Measurements from ENCODE around the gene MYL10. TPM values are rescaled to one million over a fixed set of nuclear protein-coding genes. Genes with fewer than 3 reads are reported as not detected.

MYL10 gene
- total RNA-seq, 3 donors from 2014 or later = not detected

DNA sequence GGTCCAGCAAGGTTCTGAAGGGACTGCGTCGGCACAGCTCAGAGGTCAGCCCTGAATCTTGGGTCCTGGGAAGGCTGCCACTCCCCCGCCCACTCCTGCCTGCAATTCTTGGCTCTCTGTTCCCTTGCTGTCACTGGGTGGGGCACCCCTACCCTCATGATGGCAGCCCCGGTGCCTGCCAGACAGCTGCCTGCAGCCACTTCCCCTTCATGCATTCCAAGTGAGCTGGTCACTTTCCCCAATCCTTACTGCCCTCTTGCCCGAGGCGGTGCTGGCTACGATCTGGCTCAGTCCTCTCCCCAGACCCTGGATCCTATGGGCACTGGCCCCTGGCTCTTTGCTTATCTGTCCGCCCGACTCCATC lies 14.2 kb downstream of the MYL10 start:
- Histone ChIP-seq H3K4me1 (ENCODE audit: low read depth) (no peaks in the 10 kb centered on the region), H3K36me3 (ENCODE audit: low read depth) (no peaks in the 10 kb centered on the region), H3K9me3 (no peaks in the 10 kb centered on the region), H3K4me3 (no peak overlapping the region)
- DNase-seq (peak in 2 of 3 donors; percentile 34 to 37), ATAC-seq (peak; percentile 74)
- TF ChIP-seq, protein P1, sequence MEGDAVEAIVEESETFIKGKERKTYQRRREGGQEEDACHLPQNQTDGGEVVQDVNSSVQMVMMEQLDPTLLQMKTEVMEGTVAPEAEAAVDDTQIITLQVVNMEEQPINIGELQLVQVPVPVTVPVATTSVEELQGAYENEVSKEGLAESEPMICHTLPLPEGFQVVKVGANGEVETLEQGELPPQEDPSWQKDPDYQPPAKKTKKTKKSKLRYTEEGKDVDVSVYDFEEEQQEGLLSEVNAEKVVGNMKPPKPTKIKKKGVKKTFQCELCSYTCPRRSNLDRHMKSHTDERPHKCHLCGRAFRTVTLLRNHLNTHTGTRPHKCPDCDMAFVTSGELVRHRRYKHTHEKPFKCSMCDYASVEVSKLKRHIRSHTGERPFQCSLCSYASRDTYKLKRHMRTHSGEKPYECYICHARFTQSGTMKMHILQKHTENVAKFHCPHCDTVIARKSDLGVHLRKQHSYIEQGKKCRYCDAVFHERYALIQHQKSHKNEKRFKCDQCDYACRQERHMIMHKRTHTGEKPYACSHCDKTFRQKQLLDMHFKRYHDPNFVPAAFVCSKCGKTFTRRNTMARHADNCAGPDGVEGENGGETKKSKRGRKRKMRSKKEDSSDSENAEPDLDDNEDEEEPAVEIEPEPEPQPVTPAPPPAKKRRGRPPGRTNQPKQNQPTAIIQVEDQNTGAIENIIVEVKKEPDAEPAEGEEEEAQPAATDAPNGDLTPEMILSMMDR (IDR thresholded peaks at IDR 0.05) = no peak
- intact Hi-C loops (cut with DNase I, micrococcal nuclease) = no loop called here

DNA sequence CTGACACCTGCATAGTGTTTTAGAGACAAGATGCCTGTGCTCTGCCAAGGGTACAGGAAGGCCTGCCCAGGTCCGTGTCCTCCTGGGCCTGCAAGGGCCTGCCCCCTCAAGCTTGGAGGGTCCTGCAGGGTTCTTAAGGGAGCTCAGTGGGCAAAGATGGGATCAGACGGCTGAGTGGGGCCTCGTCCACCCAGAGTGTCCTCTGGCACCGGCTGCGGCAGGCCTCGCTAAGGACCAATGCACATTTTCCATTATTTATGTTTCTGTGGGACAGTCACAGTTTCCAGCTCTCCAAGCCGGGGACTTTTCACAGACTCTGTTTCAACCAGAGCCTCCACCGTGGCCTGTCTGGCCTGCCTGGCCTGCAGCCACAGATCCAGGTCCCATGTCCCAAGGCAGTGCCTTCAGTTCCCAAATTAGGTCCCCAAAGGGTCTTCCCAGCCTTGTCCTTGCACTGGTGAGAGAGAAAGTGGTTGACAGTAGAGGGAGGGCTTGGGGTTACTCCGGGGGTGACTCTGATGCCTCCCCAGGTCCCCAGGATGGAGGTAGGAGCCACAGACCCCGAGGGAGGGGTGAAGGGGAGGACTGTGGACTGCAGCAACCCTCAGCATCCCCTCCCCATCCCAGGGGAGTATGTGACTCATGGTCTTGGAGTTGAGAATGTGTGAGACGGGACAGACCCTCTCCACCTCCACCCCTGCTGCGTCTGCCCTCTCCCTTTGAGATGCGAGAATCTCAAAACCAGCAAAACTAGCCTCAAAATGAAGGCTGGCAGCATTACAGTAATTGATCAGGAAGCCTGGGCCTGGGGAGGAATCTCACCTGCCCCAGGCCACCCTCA lies 14.8 kb downstream of the MYL10 start:
- Histone ChIP-seq H3K9me3 (no peaks in the 10 kb centered on the region), H3K4me3 (no peak overlapping the region), H3K36me3 (ENCODE audit: low read depth) (no peaks in the 10 kb centered on the region), H3K4me1 (ENCODE audit: low read depth) (no peaks in the 10 kb centered on the region)
- DNase-seq (peak in 1 of 3 donors; percentile 14), ATAC-seq (no peak)
- intact Hi-C loops (cut with DNase I, micrococcal nuclease) = no loop called here
- TF ChIP-seq, protein P1 (IDR thresholded peaks at IDR 0.05) = no peak

DNA sequence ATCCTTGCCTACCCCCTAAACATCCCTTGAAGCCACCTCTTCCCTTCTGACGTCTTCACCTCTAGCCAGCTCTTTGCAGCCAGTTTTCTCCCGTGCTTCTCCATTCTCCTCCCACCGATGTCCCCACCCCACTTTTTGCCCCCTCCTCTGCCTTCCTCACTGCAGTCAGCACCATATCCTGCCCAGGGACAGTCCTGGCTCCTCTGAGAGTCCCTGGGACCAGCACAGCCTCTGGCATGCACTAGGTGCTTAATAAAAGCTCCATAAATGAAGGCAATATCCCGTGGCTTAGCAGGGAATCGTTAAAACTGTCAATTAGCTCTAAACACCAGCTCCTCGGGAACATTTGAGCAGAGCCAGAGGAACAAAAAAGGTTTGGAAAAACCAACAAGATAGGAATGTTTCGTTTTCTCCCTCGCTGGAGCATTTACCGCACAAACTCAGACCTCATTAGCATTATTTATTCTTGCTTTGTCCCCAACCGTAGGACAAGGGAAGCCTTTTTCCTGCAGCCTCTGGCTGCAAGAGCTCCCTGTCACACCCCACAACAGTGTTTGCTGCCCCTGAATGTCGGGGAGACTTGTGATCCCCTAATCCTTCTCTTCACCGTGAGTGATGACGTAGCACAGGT lies 16.1 kb downstream of the MYL10 start:
- Histone ChIP-seq H3K36me3 (ENCODE audit: low read depth) (no peaks in the 10 kb centered on the region), H3K4me1 (ENCODE audit: low read depth) (peaks cover 8% of the 10 kb centered on the region), H3K4me3 (no peak overlapping the region), H3K9me3 (no peaks in the 10 kb centered on the region)
- ATAC-seq = no peak
- intact Hi-C loops (cut with DNase I, micrococcal nuclease) = no loop called here
- DNase-seq = no peak
- TF ChIP-seq, protein P1 (IDR thresholded peaks at IDR 0.05) = no peak

DNA sequence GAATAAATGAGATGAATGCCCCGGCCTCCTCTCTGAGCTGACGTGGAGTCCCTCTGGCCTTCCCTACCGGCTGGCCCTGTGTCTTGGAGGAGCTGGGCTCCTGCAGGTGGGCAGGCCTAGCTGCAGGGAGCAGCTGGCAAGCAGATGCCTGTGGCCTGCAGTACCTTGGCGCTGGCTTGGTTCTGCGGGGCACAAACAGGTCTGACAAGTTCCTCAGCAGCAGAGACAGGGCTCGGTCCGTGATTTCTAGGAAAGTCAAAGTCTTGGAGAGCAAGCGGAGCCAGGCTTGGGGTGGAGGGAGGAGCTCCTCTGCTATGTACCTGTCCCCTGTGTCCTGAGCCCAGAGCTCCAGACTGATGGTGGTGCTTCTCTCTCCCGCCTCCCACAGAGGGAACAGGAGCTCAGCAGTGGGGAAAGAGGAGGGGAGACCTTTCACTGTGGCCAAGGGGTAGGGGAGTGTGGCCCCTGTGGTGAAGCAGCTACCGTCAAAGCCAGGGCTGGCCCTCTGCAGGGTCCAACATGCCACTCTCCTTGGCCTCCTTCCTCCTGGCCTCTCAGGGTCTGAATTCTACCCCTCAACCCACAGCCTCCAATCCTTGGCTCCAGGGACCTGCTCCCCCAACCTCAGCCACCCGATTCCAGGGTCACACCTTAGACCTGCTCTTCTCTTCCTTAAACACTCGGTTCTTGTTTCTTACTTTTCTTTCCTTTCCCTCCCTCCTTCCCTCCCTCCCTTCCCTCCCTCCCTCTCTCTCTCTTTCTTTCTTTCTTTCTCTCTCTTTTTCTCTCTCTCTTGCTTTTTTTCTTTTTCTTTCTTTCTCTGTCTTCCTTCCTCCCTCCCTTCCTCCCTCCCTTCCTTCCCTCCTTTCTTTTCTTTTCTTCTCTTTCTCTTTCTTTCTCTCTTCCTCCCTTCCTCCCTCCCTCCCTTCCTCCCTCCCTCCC lies 20.1 kb downstream of the MYL10 start:
- peak; percentile 75 to 78 (median 77) for DNase-seq
- intact Hi-C loops (cut with DNase I, micrococcal nuclease) = loop anchor here in 1 of 2 donors (10.0 kb wide), 1 partner anchor 56 kb away; no protein-coding TSS in a partner anchor
- Histone ChIP-seq H3K9me3 (no peaks in the 10 kb centered on the region), H3K4me3 (no peak overlapping the region), H3K4me1 (ENCODE audit: low read depth) (peaks cover 8% of the 10 kb centered on the region), H3K36me3 (ENCODE audit: low read depth) (no peaks in the 10 kb centered on the region)
- ATAC-seq = peak; percentile 95
- TF ChIP-seq, protein P1 (IDR thresholded peaks at IDR 0.05) = no peak

DNA sequence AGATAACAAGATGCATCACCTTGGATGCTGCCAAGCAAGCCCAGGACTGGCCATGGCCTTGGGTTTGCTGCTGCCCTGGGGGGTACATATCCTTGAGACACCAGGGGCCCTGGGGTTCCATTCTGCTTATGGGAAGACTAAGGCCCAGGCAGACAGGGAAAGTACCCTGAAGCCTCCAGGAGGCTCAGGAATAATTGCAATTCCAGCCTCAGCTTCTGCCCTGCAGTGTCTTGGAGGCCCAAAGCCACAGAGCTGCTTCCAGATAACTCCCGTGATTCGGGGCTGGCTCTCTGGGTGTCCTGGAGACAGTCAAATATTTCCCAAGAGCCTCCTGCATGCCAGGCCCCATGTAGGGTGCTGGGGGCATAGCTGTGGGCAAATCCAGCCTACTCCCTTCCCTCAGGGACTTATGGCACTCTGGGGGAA lies 22.6 kb downstream of the MYL10 start:
- no peak for DNase-seq
- Histone ChIP-seq H3K9me3 (no peaks in the 10 kb centered on the region), H3K4me3 (no peak overlapping the region), H3K4me1 (ENCODE audit: low read depth) (peaks cover 11% of the 10 kb centered on the region), H3K36me3 (ENCODE audit: low read depth) (no peaks in the 10 kb centered on the region)
- intact Hi-C loops (cut with DNase I, micrococcal nuclease) = loop anchor here in 1 of 2 donors (10.0 kb wide), 1 partner anchor 58 kb away; no protein-coding TSS in a partner anchor
- ATAC-seq = no peak
- TF ChIP-seq, protein P1 (IDR thresholded peaks at IDR 0.05) = no peak

Measured in mucosa of descending colon (tissue), 3 donors.